ENCODE measurements around the gene GABRE. TPM values are rescaled to one million over a fixed set of nuclear protein-coding genes. Genes with fewer than 3 reads are reported as not detected.

The GABRE gene
- polyA plus RNA-seq, 1 experiment, result 13.9 TPM

- no peak for TF ChIP-seq CTCF (IDR thresholded peaks at IDR 0.05; ENCODE audit: low read depth, low read length)
- no peak overlapping the region for H3K27ac ChIP-seq (ENCODE audit: low read depth, low read length)
- no peaks in the 10 kb centered on the region for H3K27me3 ChIP-seq (ENCODE audit: control insufficient read depth, insufficient read depth, low read length)
- no peak overlapping the region for H3K4me3 ChIP-seq (ENCODE audit: low read depth, low read length)
- ChIA-PET POLR2A (no interaction called here), CTCF (no interaction called here)
- H3K9me3 ChIP-seq (ENCODE audit: control insufficient read depth, insufficient read depth, low read length), result no peaks in the 10 kb centered on the region
- no peak for DNase-seq (ENCODE audit: low read depth, low spot score)
Observed at GRCh38 chrX:151958101-151958500, 16.4 kb downstream of the GABRE start.

- no peak for TF ChIP-seq CTCF (IDR thresholded peaks at IDR 0.05; ENCODE audit: low read depth, low read length)
- ChIA-PET CTCF (no interaction called here), POLR2A (no interaction called here)
- no peaks in the 10 kb centered on the region for H3K9me3 ChIP-seq (ENCODE audit: control insufficient read depth, insufficient read depth, low read length)
- H3K27ac ChIP-seq (ENCODE audit: low read depth, low read length), result no peak overlapping the region
- DNase-seq (ENCODE audit: low read depth, low spot score), result no peak
- H3K27me3 ChIP-seq (ENCODE audit: control insufficient read depth, insufficient read depth, low read length), result no peaks in the 10 kb centered on the region
- no peak overlapping the region for H3K4me3 ChIP-seq (ENCODE audit: low read depth, low read length)
Observed at GRCh38 chrX:151954730-151955129, 19.7 kb downstream of the GABRE start.

GRCh38 chrX:151938172-151938571 lies 36.3 kb downstream of the GABRE start:
- no peak overlapping the region for H3K27ac ChIP-seq (ENCODE audit: low read depth, low read length)
- no peak overlapping the region for H3K4me3 ChIP-seq (ENCODE audit: low read depth, low read length)
- no peaks in the 10 kb centered on the region for H3K9me3 ChIP-seq (ENCODE audit: control insufficient read depth, insufficient read depth, low read length)
- CTCF ChIA-PET, result no interaction called here
- no peak for TF ChIP-seq CTCF (IDR thresholded peaks at IDR 0.05; ENCODE audit: low read depth, low read length)
- H3K27me3 ChIP-seq (ENCODE audit: control insufficient read depth, insufficient read depth, low read length), result no peaks in the 10 kb centered on the region
- no peak for DNase-seq (ENCODE audit: low read depth, low spot score)
- POLR2A ChIA-PET, result no interaction called here

GRCh38 chrX:151935358-151935757 lies 39.1 kb downstream of the GABRE start:
- ChIA-PET CTCF (no interaction called here), POLR2A (no interaction called here)
- Histone ChIP-seq H3K27ac (ENCODE audit: low read depth, low read length) (no peak overlapping the region), H3K9me3 (ENCODE audit: control insufficient read depth, insufficient read depth, low read length) (no peaks in the 10 kb centered on the region), H3K4me3 (ENCODE audit: low read depth, low read length) (no peak overlapping the region), H3K27me3 (ENCODE audit: control insufficient read depth, insufficient read depth, low read length) (no peaks in the 10 kb centered on the region)
- no peak for DNase-seq (ENCODE audit: low read depth, low spot score)
- TF ChIP-seq CTCF (IDR thresholded peaks at IDR 0.05; ENCODE audit: low read depth, low read length), result no peak

GRCh38 chrX:151929126-151929525 lies 45.4 kb downstream of the GABRE start:
- H3K27ac ChIP-seq (ENCODE audit: low read depth, low read length), result no peak overlapping the region
- POLR2A ChIA-PET, result no interaction called here
- H3K27me3 ChIP-seq (ENCODE audit: control insufficient read depth, insufficient read depth, low read length), result no peaks in the 10 kb centered on the region
- no peak for DNase-seq (ENCODE audit: low read depth, low spot score)
- TF ChIP-seq CTCF (IDR thresholded peaks at IDR 0.05; ENCODE audit: low read depth, low read length), result no peak
- no peaks in the 10 kb centered on the region for H3K9me3 ChIP-seq (ENCODE audit: control insufficient read depth, insufficient read depth, low read length)
- no peak overlapping the region for H3K4me3 ChIP-seq (ENCODE audit: low read depth, low read length)
- CTCF ChIA-PET, result no interaction called here
